Endodermal cell (in vitro differentiated cells): ENCODE measurements around the gene SPHK1. TPM values are rescaled to one million over a fixed set of nuclear protein-coding genes. Genes with fewer than 3 reads are reported as not detected.
"Not testable (repeated sequence)": the region's sequence is repeated elsewhere in the genome, so short reads cannot be mapped to it uniquely, and the experiment has no call there.

Experiments used
- DNase-seq: peaks from one replicate; pipeline ENCODE4 v3.0.0-alpha.2; 2017
- H3K27ac ChIP-seq: 2 replicates; pipeline ENCODE4 v1.5.1; 2013; ENCODE audit warnings: mild to moderate bottlenecking, low read depth, low read length, moderate library complexity
- H3K27me3 ChIP-seq: 2 replicates; pipeline ENCODE4 v1.6.1; 2013; ENCODE audit warnings: mild to moderate bottlenecking, low read length, moderate library complexity; ENCODE audit not compliant: insufficient read depth, control insufficient read depth, poor library complexity, severe bottlenecking
- H3K36me3 ChIP-seq: 2 replicates; pipeline ENCODE4 v1.7.0; 2013; ENCODE audit warnings: mild to moderate bottlenecking, low read length, moderate library complexity; ENCODE audit not compliant: control insufficient read depth, insufficient read depth
- H3K4me1 ChIP-seq: one replicate; pipeline ENCODE4 v1.7.0; 2013; ENCODE audit warnings: low read length; ENCODE audit not compliant: control insufficient read depth, insufficient read depth
- H3K4me3 ChIP-seq: 2 replicates; pipeline ENCODE4 v1.5.1; 2013; ENCODE audit warnings: mild to moderate bottlenecking, low read length, moderate library complexity
- H3K9ac ChIP-seq: 2 replicates; pipeline ENCODE4 v1.6.1; 2013; ENCODE audit warnings: mild to moderate bottlenecking, low read length, moderate library complexity; ENCODE audit not compliant: poor library complexity, severe bottlenecking; ENCODE audit errors: extremely low read depth
- H3K9me3 ChIP-seq: 2 replicates; pipeline ENCODE4 v1.6.1; 2013; ENCODE audit warnings: mild to moderate bottlenecking, low read length, moderate library complexity; ENCODE audit not compliant: control insufficient read depth
- H3K27ac Mint-ChIP-seq: 2 replicates; pipeline ENCODE4 v1.8.0; 2020; ENCODE audit warnings: mixed read lengths
- H3K27me3 Mint-ChIP-seq: 2 replicates; pipeline ENCODE4 v1.8.0; 2021; ENCODE audit warnings: mild to moderate bottlenecking, mixed read lengths; ENCODE audit not compliant: insufficient read depth
- H3K36me3 Mint-ChIP-seq: 2 replicates; pipeline ENCODE4 v1.8.0; 2020; ENCODE audit warnings: low read depth, mixed read lengths
- H3K4me1 Mint-ChIP-seq: 2 replicates; pipeline ENCODE4 v1.8.0; 2020; ENCODE audit warnings: mixed read lengths
- H3K4me3 Mint-ChIP-seq: 2 replicates; pipeline ENCODE4 v1.8.0; 2020; ENCODE audit warnings: mild to moderate bottlenecking, moderate library complexity, mixed read lengths
- H3K9me3 Mint-ChIP-seq: 2 replicates; pipeline ENCODE4 v1.8.0; 2020; ENCODE audit warnings: mild to moderate bottlenecking, mixed read lengths
- WGBS, 2 experiments: methylation state at CpG; one replicate each; pipeline versions ENCODE4 v1.1.5 to v1.1.7; 2013; ENCODE audit warnings: missing lambda C conversion rate in 2 of 2, mixed read lengths in 1 of 2; ENCODE audit not compliant: insufficient coverage in 1 of 2, insufficient read length in 1 of 2; 5-methylcytosine and 5-hydroxymethylcytosine counted together
- total RNA-seq, 2 donors: library from RNA; stranded (reverse); fragmentation: NEBNext Ultra II Directional in 1 of 2; extraction: Animal tissue kit (Norgen Biotek cat#: 25700) in 1 of 2; gene quantifications; 2 replicates in 1 of 2; 3 replicates in 1 of 2; pipeline ENCODE4 v1.2.1, GENCODE V29; 2021
- TF ChIP-seq, protein P1 (sequence below): fragments of 200-600 bp; sonication (generic); conservative IDR thresholded peaks from 2 replicates; pipeline ENCODE4 v1.5.0; 2021; ENCODE audit warnings: antibody characterized with exemption, mild to moderate bottlenecking

Gene SPHK1
- total RNA-seq, 2 donors from 2014 or later = 1.5 to 1.8 TPM

GRCh38 chr17:76343106-76343505, 41.3 kb upstream of the SPHK1 start:
- H3K36me3 Mint-ChIP-seq = peaks cover 58% of the 10 kb centered on the region
- H3K27me3 Mint-ChIP-seq = no peaks in the 10 kb centered on the region
- H3K27ac Mint-ChIP-seq = no peak overlapping the region
- Histone ChIP-seq H3K9me3 (no peaks in the 10 kb centered on the region), H3K27ac (no peak overlapping the region), H3K4me1 (no peaks in the 10 kb centered on the region), H3K36me3 (peaks cover 51% of the 10 kb centered on the region), H3K4me3 (no peak overlapping the region), H3K27me3 (no peaks in the 10 kb centered on the region), H3K9ac (no peak overlapping the region)
- no peak for DNase-seq
- TF ChIP-seq, protein P1, sequence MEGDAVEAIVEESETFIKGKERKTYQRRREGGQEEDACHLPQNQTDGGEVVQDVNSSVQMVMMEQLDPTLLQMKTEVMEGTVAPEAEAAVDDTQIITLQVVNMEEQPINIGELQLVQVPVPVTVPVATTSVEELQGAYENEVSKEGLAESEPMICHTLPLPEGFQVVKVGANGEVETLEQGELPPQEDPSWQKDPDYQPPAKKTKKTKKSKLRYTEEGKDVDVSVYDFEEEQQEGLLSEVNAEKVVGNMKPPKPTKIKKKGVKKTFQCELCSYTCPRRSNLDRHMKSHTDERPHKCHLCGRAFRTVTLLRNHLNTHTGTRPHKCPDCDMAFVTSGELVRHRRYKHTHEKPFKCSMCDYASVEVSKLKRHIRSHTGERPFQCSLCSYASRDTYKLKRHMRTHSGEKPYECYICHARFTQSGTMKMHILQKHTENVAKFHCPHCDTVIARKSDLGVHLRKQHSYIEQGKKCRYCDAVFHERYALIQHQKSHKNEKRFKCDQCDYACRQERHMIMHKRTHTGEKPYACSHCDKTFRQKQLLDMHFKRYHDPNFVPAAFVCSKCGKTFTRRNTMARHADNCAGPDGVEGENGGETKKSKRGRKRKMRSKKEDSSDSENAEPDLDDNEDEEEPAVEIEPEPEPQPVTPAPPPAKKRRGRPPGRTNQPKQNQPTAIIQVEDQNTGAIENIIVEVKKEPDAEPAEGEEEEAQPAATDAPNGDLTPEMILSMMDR = no peak
- H3K4me3 Mint-ChIP-seq = no peak overlapping the region
- no peaks in the 10 kb centered on the region for H3K9me3 Mint-ChIP-seq
- no peaks in the 10 kb centered on the region for H3K4me1 Mint-ChIP-seq
- 92 to 100% methylated on average over 7 of the region's 7 CpGs for WGBS, 2 experiments

GRCh38 chr17:76345377-76345974, 38.9 kb upstream of the SPHK1 start:
- no peak for DNase-seq
- peaks cover 57% of the 10 kb centered on the region for H3K36me3 ChIP-seq
- H3K4me3 ChIP-seq = no peak overlapping the region
- Mint-ChIP-seq H3K27ac (no peak overlapping the region), H3K4me3 (no peak overlapping the region), H3K36me3 (peaks cover 57% of the 10 kb centered on the region), H3K9me3 (no peaks in the 10 kb centered on the region), H3K4me1 (no peaks in the 10 kb centered on the region), H3K27me3 (no peaks in the 10 kb centered on the region)
- no peaks in the 10 kb centered on the region for H3K27me3 ChIP-seq
- H3K27ac ChIP-seq = no peak overlapping the region
- H3K9ac ChIP-seq = no peak overlapping the region
- TF ChIP-seq, protein P1 = no peak
- no peaks in the 10 kb centered on the region for H3K4me1 ChIP-seq
- WGBS, 2 experiments = 91 to 97% methylated on average over 14 of the region's 14 CpGs
- no peaks in the 10 kb centered on the region for H3K9me3 ChIP-seq

DNA sequence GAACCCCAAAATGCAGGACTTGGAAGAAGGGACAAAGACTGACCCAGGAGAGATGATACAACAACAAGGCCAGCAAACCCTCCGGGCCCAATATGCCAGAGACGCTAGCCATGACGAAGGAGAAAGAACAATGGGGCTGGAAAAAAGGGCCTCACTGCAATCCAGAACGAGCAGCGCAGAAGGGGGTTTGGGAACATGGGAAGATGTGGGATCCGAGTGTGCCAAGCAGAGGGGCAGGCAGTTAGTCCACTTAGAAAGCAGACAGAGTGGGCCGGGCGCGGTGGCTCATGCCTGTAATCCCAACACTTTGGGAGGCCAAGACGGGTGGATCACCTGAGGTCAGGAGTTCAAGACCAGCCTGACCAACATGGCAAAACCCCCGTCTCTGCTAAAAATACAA, 37.5 kb upstream of the SPHK1 start:
- H3K4me3 Mint-ChIP-seq, DNase-seq, H3K9ac ChIP-seq, H3K27me3 Mint-ChIP-seq, H3K4me1 Mint-ChIP-seq, H3K9me3 ChIP-seq, H3K9me3 Mint-ChIP-seq, H3K27me3 ChIP-seq, H3K27ac Mint-ChIP-seq, H3K4me1 ChIP-seq, H3K27ac ChIP-seq, H3K4me3 ChIP-seq: not testable (repeated sequence)
- H3K36me3 ChIP-seq = peaks cover 49% of the 10 kb centered on the region
- 94 to 96% methylated on average over 11 of the region's 11 CpGs for WGBS, 2 experiments
- H3K36me3 Mint-ChIP-seq = peaks cover 49% of the 10 kb centered on the region

DNA sequence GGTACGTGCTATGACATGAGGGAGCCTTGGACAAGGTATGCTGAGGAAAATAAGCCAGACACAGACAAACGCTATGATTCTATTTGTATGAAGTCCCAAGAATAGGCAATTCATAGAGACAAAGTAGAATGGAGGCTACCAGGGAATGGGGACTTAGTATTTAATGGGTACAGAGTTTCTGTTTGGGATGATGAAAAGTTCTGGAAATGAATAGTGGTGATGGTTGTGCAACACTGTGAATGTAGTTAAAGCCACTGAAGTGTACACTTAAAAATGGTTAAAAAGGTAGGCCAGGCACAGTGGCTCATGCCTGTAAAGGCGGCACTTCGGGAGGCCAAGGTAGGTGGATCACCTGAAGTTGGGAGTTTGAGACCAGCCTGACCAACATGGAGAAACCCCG, 33.9 kb upstream of the SPHK1 start:
- peaks cover 32% of the 10 kb centered on the region for H3K36me3 Mint-ChIP-seq
- 90 to 94% methylated on average over 4 to 5 of the region's 5 CpGs for WGBS, 2 experiments

More for the DNA sequence above, 33.9 kb upstream of the SPHK1 start:
- no peaks in the 10 kb centered on the region for H3K9me3 ChIP-seq
- Mint-ChIP-seq H3K27ac (no peak overlapping the region), H3K9me3 (no peaks in the 10 kb centered on the region), H3K4me1 (peaks cover 17% of the 10 kb centered on the region), H3K4me3 (no peak overlapping the region), H3K27me3 (peaks cover 2% of the 10 kb centered on the region)
- H3K4me3 ChIP-seq = no peak overlapping the region
- peaks cover 25% of the 10 kb centered on the region for H3K36me3 ChIP-seq
- H3K27me3 ChIP-seq = no peaks in the 10 kb centered on the region
- no peak overlapping the region for H3K27ac ChIP-seq
- TF ChIP-seq, protein P1 = no peak
- H3K9ac ChIP-seq = no peak overlapping the region
- H3K4me1 ChIP-seq = no peaks in the 10 kb centered on the region
- no peak for DNase-seq
